Measurements from ENCODE around the gene POLR2L. TPM values are rescaled to one million over a fixed set of nuclear protein-coding genes. Genes with fewer than 3 reads are reported as not detected.
A peak's percentile ranks its signal among the peaks of the same experiment; 100 is the strongest.

POLR2L gene
- total and polyA plus RNA-seq, 4 donors: 57.5 to 152 (median 105) TPM

GRCh38 chr11:884578-885070 is 42.3 kb upstream of the POLR2L start:
- DNase-seq (no peak), ATAC-seq (ENCODE audit: low FRiP score) (peak; percentile 2)
- 85 to 88% methylated on average over 16 of the region's 16 CpGs for WGBS, 2 donors
- H3K4me1 ChIP-seq (ENCODE audit: control insufficient read depth in 1 of 2, insufficient read depth in 2 of 2, low read length in 2 of 2): no peaks in the 10 kb centered on the region
- no peaks in the 10 kb centered on the region for H3K27me3 ChIP-seq (ENCODE audit: control insufficient read depth in 1 of 2, insufficient read depth in 2 of 2, low read length in 1 of 2)
- intact Hi-C loops (cut with DNase I): no loop called here
- no peak overlapping the region for H3K27ac ChIP-seq (ENCODE audit: low read depth in 1 of 2, low read length in 2 of 2)
- no peak overlapping the region for H3K4me3 ChIP-seq (ENCODE audit: low read length in 2 of 2)
- peaks cover 0 to 2% of the 10 kb centered on the region in 2 donors for H3K36me3 ChIP-seq (ENCODE audit: control insufficient read depth in 1 of 2, insufficient read depth in 2 of 2, low read length in 1 of 2)
- no peaks in the 10 kb centered on the region for H3K9me3 ChIP-seq (ENCODE audit: control insufficient read depth, low read length)

- H3K36me3 ChIP-seq (ENCODE audit: control insufficient read depth in 1 of 2, insufficient read depth in 2 of 2, low read length in 1 of 2): peaks cover 0 to 2% of the 10 kb centered on the region in 2 donors
- no peak for ATAC-seq (ENCODE audit: low FRiP score)
- intact Hi-C loops (cut with DNase I): no loop called here
These were observed 41.2 kb upstream of the POLR2L start for GRCh38 chr11:883527-883926.

GRCh38 chr11:882596-882995 is 40.3 kb upstream of the POLR2L start:
- no peaks in the 10 kb centered on the region for H3K4me1 ChIP-seq (ENCODE audit: control insufficient read depth in 1 of 2, insufficient read depth in 2 of 2, low read length in 2 of 2)
- DNase-seq: no peak
- intact Hi-C loops (cut with DNase I): no loop called here
- no peak overlapping the region for H3K4me3 ChIP-seq (ENCODE audit: low read length in 2 of 2)
- H3K27ac ChIP-seq (ENCODE audit: low read depth in 1 of 2, low read length in 2 of 2): no peak overlapping the region
- ATAC-seq (ENCODE audit: low FRiP score): no peak
- no peaks in the 10 kb centered on the region for H3K27me3 ChIP-seq (ENCODE audit: control insufficient read depth in 1 of 2, insufficient read depth in 2 of 2, low read length in 1 of 2)
- H3K36me3 ChIP-seq (ENCODE audit: control insufficient read depth in 1 of 2, insufficient read depth in 2 of 2, low read length in 1 of 2): no peaks in the 10 kb centered on the region
- 86 to 89% methylated on average over 14 of the region's 14 CpGs for WGBS, 2 donors
- H3K9me3 ChIP-seq (ENCODE audit: control insufficient read depth, low read length): no peaks in the 10 kb centered on the region

More at GRCh38 chr11:883527-883926, 41.2 kb upstream of the POLR2L start:
- Histone ChIP-seq H3K27me3 (ENCODE audit: control insufficient read depth in 1 of 2, insufficient read depth in 2 of 2, low read length in 1 of 2) (no peaks in the 10 kb centered on the region), H3K9me3 (ENCODE audit: control insufficient read depth, low read length) (no peaks in the 10 kb centered on the region), H3K4me3 (ENCODE audit: low read length in 2 of 2) (no peak overlapping the region), H3K4me1 (ENCODE audit: control insufficient read depth in 1 of 2, insufficient read depth in 2 of 2, low read length in 2 of 2) (no peaks in the 10 kb centered on the region), H3K27ac (ENCODE audit: low read depth in 1 of 2, low read length in 2 of 2) (no peak overlapping the region)
- no peak for DNase-seq
- WGBS, 2 donors: 89 to 92% methylated on average over 10 of the region's 10 CpGs

DNA sequence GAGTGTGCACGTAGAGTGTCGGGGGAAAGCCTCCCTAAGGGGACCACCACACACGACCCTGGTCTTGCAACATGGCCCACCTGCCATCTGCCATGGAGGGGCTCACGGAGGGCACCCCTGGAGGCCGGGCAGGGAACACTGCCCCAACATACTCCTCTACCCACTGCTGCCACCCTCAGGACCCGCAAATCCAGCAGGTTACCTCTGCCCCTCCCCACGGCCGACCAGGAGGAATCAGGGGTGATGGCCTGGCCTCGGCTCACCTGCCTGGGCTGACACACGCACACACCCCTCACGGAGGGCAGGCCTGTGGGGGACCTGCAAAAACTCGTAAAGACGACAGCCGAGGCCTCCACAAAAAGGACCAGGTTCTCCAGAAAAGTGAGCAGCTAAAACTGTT is 38.1 kb upstream of the POLR2L start:
- intact Hi-C loops (cut with DNase I): no loop called here
- ATAC-seq (ENCODE audit: low FRiP score): no peak
- Histone ChIP-seq H3K27ac (ENCODE audit: low read depth in 1 of 2, low read length in 2 of 2) (no peak overlapping the region), H3K9me3 (ENCODE audit: control insufficient read depth, low read length) (no peaks in the 10 kb centered on the region), H3K4me1 (ENCODE audit: control insufficient read depth in 1 of 2, insufficient read depth in 2 of 2, low read length in 2 of 2) (no peaks in the 10 kb centered on the region), H3K4me3 (ENCODE audit: low read length in 2 of 2) (no peak overlapping the region), H3K36me3 (ENCODE audit: control insufficient read depth in 1 of 2, insufficient read depth in 2 of 2, low read length in 1 of 2) (no peaks in the 10 kb centered on the region), H3K27me3 (ENCODE audit: control insufficient read depth in 1 of 2, insufficient read depth in 2 of 2, low read length in 1 of 2) (no peaks in the 10 kb centered on the region)
- 84 to 87% methylated on average over 14 of the region's 14 CpGs for WGBS, 2 donors
- DNase-seq: no peak

- no peak overlapping the region for H3K27ac ChIP-seq (ENCODE audit: low read depth in 1 of 2, low read length in 2 of 2)
- ATAC-seq (ENCODE audit: low FRiP score) (no peak), DNase-seq (no peak)
- no peak overlapping the region for H3K4me3 ChIP-seq (ENCODE audit: low read length in 2 of 2)
- intact Hi-C loops (cut with DNase I): no loop called here
- no peaks in the 10 kb centered on the region for H3K36me3 ChIP-seq (ENCODE audit: control insufficient read depth in 1 of 2, insufficient read depth in 2 of 2, low read length in 1 of 2)
- no peaks in the 10 kb centered on the region for H3K9me3 ChIP-seq (ENCODE audit: control insufficient read depth, low read length)
- 87 to 90% methylated on average over 11 of the region's 11 CpGs for whole genome bisulfite sequencing, 2 donors
- no peaks in the 10 kb centered on the region for H3K27me3 ChIP-seq (ENCODE audit: control insufficient read depth in 1 of 2, insufficient read depth in 2 of 2, low read length in 1 of 2)
- no peaks in the 10 kb centered on the region for H3K4me1 ChIP-seq (ENCODE audit: control insufficient read depth in 1 of 2, insufficient read depth in 2 of 2, low read length in 2 of 2)
These were observed 35.2 kb upstream of the POLR2L start for GRCh38 chr11:877565-877964.

DNA sequence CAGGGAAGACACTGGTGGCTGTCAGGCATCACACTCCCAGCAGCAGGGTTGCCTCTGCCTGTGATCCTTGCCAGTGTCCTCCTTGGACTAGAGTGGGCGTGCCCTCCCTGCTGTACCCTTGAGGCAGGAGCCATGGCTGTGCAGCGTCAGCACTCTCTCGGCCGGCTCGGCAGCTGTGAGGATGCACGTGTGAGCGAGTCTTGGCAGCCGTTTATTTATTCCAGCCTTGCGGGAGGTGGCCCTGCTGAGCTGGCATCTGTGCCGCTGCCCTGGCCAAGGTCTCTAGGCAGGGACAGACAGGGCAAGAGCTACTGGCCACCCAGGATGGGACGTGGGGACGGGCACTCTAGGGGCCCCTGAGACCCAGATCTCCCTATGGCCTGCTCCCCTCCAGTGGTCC is 34.2 kb upstream of the POLR2L start:
- WGBS, 2 donors: 50 to 53% methylated on average over 12 of the region's 12 CpGs
- ATAC-seq (ENCODE audit: low FRiP score): no peak
- H3K36me3 ChIP-seq (ENCODE audit: control insufficient read depth in 1 of 2, insufficient read depth in 2 of 2, low read length in 1 of 2): no peaks in the 10 kb centered on the region

DNA sequence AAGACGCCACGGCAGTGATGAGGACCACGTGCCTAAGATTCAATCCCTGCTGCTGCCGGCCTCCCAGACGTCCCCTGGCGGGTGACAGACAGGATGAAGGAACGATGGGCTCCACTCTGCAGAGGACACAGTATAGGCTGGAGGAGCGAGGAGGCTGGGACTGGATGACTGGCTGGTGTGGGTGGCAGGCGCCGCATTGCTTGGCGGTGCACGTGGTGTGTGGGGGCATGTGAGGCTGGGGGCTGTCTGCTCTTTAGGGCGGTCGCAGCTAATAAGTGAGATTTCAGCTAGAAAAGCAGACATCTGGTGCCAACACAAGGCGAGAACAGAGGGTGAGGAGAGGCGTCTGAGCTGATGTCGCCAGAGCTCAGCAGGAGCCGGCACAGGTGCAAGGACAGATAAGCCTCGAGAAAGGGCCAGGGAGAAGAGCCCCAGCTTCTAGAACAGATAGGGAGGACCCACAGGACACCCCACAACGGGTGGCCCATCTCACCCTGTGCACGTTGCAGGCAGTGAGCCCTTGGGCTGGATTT is 33.5 kb upstream of the POLR2L start:
- ATAC-seq (ENCODE audit: low FRiP score): no peak
- H3K27ac ChIP-seq (ENCODE audit: low read depth in 1 of 2, low read length in 2 of 2): no peak overlapping the region
- DNase-seq: no peak
- intact Hi-C loops (cut with DNase I): no loop called here
- no peak overlapping the region for H3K4me3 ChIP-seq (ENCODE audit: low read length in 2 of 2)
- H3K4me1 ChIP-seq (ENCODE audit: control insufficient read depth in 1 of 2, insufficient read depth in 2 of 2, low read length in 2 of 2): no peaks in the 10 kb centered on the region
- no peaks in the 10 kb centered on the region for H3K36me3 ChIP-seq (ENCODE audit: control insufficient read depth in 1 of 2, insufficient read depth in 2 of 2, low read length in 1 of 2)
- WGBS, 2 donors: 90% methylated on average over 21 of the region's 21 CpGs
- no peaks in the 10 kb centered on the region for H3K27me3 ChIP-seq (ENCODE audit: control insufficient read depth in 1 of 2, insufficient read depth in 2 of 2, low read length in 1 of 2)
- no peaks in the 10 kb centered on the region for H3K9me3 ChIP-seq (ENCODE audit: control insufficient read depth, low read length)

More for the DNA sequence above, 34.2 kb upstream of the POLR2L start:
- DNase-seq: no peak
- H3K4me1 ChIP-seq (ENCODE audit: control insufficient read depth in 1 of 2, insufficient read depth in 2 of 2, low read length in 2 of 2): no peaks in the 10 kb centered on the region
- H3K27me3 ChIP-seq (ENCODE audit: control insufficient read depth in 1 of 2, insufficient read depth in 2 of 2, low read length in 1 of 2): no peaks in the 10 kb centered on the region
- no peak overlapping the region for H3K4me3 ChIP-seq (ENCODE audit: low read length in 2 of 2)
- no peak overlapping the region for H3K27ac ChIP-seq (ENCODE audit: low read depth in 1 of 2, low read length in 2 of 2)
- intact Hi-C loops (cut with DNase I): no loop called here
- H3K9me3 ChIP-seq (ENCODE audit: control insufficient read depth, low read length): no peaks in the 10 kb centered on the region

DNA sequence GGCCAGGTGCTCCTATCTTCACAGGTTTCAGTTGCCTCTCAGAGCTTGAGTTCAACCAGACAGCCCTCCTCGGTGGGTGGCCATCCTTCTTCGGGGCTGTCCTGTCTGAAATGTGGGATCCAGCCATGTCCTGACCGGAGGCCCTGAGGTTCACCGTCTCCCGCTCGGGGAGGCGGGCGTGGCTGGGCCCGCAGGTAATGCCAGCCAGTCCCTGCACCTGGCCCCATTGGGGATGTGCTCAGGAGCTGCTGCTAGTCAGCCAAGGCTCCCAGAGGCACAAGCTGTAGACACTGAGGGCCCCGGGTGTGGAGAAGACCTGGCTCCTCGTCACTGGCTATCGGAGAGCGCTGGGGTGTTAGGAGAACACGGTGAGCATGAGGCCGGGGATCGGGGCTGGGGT is 32.9 kb upstream of the POLR2L start:
- H3K27ac ChIP-seq (ENCODE audit: low read depth in 1 of 2, low read length in 2 of 2): no peak overlapping the region
- DNase-seq (no peak), ATAC-seq (ENCODE audit: low FRiP score) (no peak)
- H3K36me3 ChIP-seq (ENCODE audit: control insufficient read depth in 1 of 2, insufficient read depth in 2 of 2, low read length in 1 of 2): no peaks in the 10 kb centered on the region
- WGBS, 2 donors: 93 to 94% methylated on average over 16 of the region's 16 CpGs
- H3K4me3 ChIP-seq (ENCODE audit: low read length in 2 of 2): no peak overlapping the region
- H3K27me3 ChIP-seq (ENCODE audit: control insufficient read depth in 1 of 2, insufficient read depth in 2 of 2, low read length in 1 of 2): no peaks in the 10 kb centered on the region
- no peaks in the 10 kb centered on the region for H3K4me1 ChIP-seq (ENCODE audit: control insufficient read depth in 1 of 2, insufficient read depth in 2 of 2, low read length in 2 of 2)
- intact Hi-C loops (cut with DNase I): no loop called here
- no peaks in the 10 kb centered on the region for H3K9me3 ChIP-seq (ENCODE audit: control insufficient read depth, low read length)

GRCh38 chr11:873706-874105 is 31.4 kb upstream of the POLR2L start:
- H3K4me3 ChIP-seq (ENCODE audit: low read length in 2 of 2): no peak overlapping the region
- no peaks in the 10 kb centered on the region for H3K4me1 ChIP-seq (ENCODE audit: control insufficient read depth in 1 of 2, insufficient read depth in 2 of 2, low read length in 2 of 2)
- H3K27me3 ChIP-seq (ENCODE audit: control insufficient read depth in 1 of 2, insufficient read depth in 2 of 2, low read length in 1 of 2): no peaks in the 10 kb centered on the region
- no peak overlapping the region for H3K27ac ChIP-seq (ENCODE audit: low read depth in 1 of 2, low read length in 2 of 2)
- no peaks in the 10 kb centered on the region for H3K36me3 ChIP-seq (ENCODE audit: control insufficient read depth in 1 of 2, insufficient read depth in 2 of 2, low read length in 1 of 2)
- WGBS, 2 donors: 71 to 79% methylated on average over 12 of the region's 12 CpGs
- ATAC-seq (ENCODE audit: low FRiP score) (no peak), DNase-seq (no peak)
- intact Hi-C loops (cut with DNase I): no loop called here
- no peaks in the 10 kb centered on the region for H3K9me3 ChIP-seq (ENCODE audit: control insufficient read depth, low read length)

All from aorta (tissue), 5 donors.